Activated naive CD8-positive, alpha-beta T cell treated with anti-CD3 and anti-CD28 coated beads, Interleukin-2, amount 50 U/mL, for 16 hours (primary cell): ENCODE results near the gene KRCC1.
A peak's percentile ranks its signal among the peaks of the same experiment; 100 is the strongest.
"Not testable (repeated sequence)": the region's sequence is repeated elsewhere in the genome, so short reads cannot be mapped to it uniquely, and the experiment has no call there.

Experiments
- DNase-seq: peaks from one replicate; pipeline ENCODE4 v3.0.0-alpha.2; 2020; ENCODE audit warnings: low read depth, low spot score

The KRCC1 gene

DNA sequence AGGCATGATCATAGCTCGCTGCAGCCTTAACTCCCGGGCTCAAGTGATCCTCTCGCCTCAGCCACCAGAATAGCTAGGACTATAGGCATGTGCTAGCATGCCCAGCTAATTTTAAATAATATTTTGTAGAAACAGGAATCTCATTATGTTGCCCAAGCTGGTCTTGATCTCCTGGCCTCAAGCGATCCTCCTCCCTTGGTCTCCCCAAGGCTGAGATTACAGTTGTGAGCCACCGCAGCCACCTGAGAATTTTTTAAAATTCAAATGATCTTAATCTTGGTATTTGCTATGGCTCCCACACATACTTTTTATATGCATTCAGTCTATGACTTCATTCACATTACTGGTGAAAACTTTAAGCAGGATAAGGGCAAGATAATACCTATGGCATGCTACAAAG lies 13.1 kb downstream of the KRCC1 start:
- DNase-seq: no peak

DNA sequence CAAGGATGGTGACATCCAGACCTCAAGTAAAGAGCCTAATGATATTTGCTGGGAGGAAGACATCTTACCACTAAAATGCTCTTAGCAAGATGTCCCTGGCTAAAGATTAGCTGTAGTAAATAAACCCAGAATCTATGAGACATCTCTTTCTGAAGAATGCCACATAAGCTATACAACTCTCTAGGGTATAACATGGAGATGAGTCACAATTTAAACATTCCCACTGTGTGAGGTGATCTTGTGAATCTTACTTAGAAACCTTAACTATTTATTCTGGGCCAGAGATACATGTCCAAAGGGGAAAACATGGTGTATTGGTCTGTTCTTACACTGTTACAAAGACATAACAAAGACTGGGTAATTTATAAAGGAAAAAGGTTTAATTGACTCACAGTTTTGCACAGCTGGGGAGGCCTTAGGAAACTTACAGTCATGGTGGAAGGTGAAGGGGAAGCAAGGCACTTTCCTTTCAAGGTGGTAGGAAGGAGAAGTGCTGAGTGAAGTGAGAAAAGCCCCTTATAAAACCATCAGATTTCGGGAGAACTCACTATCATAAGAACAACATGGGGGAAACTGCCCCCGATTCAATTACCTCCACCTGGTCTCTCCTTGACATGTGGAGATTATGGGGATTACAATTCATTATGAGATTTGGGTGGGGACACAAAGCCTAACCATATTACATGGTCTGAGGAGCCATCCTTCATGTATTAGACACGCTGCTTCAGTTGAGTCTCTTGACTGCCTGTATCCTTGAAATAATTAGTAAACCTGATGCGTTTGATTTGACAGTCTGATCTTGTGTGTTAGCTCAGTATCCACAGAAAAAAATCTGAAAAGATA lies 17.1 kb downstream of the KRCC1 start:
- no peak for DNase-seq

DNA sequence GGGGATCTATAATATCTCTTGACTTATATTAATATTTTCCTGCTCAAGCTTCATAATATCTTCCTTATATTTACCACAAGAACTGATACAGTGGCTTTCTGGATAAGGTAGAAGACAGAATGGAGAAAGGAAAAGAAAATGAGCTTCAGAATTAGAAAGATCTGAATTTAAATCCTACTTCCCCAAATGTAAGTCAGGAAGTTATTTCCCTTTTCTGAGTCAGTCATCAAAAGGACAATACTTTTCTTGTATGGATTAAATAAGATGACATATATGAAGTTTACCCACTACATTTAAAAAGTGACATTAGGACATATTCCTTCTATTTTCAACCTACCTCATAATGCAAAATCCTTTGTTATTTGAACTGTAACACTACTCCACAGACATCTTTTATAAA lies 19.0 kb downstream of the KRCC1 start:
- no peak for DNase-seq

DNA sequence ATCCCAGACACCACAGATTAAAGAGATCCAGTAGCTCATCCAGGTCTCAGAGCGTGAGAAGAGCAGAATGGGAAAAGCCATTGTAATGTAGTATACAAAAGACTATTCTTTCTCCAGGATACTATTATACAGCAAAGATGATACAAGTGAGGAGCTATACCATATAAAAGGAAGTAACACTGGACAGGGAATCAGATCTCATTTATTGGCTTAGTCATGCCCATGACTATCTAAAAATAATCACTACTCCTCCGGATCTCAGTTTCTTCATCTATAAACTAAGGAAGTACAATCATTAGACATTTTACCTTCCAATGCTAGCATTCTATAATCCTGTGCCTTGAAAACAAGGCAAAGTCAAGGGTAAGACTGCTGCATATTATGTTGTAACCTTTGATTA lies 19.4 kb downstream of the KRCC1 start:
- no peak for DNase-seq

DNA sequence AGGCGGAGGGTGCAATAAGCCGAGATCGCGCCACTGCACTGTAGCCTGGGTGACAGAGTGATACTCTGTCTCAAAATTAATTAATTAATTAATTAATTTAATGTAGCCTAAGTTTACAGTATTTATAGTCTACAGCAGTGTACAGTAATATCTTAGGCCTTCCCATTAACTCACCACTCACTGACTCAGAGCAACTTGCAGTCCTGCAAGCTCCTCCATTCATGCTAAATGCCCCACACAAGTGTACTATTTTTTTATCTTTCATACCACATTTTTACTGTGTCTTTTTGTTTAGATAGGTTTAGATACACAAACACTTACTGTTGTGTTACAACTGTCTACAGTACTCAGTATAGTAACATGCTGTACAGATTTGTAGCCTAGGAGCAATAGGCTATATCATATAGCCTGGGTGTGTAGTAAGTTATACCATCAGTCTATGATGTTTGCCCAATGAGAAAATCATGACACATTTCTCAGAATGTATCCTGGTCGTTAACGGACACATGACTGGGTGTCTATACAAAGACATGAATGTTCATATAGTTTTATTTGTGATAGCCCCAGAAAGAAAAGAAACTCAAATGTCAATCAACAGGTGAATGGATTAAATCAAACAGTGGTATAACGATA lies 23.4 kb downstream of the KRCC1 start:
- DNase-seq: no peak

DNA sequence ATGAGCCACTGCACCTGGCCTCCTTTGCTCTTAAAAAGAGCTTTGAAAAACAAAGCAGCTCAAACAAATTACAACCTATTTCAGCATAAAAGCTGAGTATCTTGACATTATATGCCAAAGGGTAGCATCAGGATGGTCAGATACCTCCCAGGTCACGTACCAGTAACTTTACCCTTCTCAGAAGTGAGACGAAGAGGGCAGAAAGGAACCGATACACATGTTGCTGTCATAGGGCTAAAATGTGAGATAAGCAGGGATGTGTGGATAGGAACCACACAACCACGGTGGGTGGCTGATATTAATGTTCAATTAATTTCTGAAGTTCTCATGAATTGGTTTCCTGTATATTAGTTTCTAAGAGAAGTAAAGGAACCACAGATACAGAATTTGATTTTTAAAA lies 26.7 kb downstream of the KRCC1 start:
- no peak for DNase-seq

DNA sequence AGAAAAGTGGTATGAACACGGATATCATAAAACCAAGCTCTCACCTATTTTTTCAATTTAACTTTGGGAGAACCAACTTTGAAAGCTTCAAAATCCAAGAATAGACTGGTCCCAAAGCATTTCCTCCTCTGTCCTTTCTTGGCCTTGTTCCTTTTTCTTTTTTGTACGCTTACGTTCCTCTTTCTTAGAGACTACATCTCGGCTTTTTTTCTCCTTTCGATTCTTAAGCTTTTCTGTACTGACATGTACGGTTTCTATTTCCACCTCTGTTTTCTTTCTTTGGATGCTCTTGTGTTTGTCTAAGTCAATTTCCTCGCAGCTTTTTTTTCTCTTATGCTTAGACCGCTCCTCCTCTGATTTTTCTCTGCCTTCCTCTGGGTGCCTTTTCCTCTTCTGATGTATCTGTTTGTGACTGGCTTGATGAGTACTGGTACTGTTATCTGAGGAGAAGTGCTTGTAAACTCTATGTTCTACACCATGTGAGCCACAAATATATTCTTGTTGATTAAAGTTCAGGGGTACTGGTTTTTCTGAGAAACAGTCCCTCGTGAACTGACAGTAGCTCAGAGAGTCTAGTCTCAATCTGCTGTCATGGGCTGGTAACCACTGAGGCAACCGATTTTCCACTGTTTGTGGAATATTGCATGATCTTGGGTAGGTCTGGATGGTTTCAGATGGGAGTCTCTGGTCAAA lies 27.7 kb downstream of the KRCC1 start:
- no peak for DNase-seq

DNA sequence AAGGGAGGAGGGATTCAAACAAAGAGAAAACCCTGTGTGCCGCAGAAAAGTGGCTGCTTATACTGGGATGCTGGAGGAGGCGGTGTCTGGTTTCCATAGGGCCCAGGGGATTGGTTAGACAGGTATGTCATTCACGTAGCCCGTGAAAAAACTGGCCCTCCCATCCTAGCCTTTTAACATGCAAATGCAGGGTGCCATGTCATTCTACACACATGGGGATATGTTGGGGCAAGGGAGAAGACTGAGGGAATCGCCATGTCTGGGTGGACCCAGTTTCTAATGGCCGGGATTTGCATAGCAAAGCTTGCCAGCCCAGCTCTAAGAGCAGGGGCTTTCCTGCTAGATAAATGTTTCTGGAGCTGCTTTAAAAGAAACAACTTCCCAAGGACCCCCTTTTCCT lies 31.1 kb downstream of the KRCC1 start:
- no peak for DNase-seq

DNA sequence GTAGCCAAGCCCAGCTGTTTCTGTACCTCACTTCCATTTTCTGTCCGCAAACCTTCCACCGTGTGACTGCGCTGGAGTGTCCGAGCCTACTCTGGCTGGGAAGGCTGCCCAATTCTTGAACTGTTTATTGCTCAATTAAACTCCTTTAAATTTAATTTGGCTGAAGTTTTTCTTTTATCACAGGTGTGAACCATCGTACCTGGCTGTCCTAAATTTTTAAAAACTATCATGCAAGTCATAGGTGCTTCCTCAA lies 33.0 kb downstream of the KRCC1 start:
- no peak for DNase-seq

DNA sequence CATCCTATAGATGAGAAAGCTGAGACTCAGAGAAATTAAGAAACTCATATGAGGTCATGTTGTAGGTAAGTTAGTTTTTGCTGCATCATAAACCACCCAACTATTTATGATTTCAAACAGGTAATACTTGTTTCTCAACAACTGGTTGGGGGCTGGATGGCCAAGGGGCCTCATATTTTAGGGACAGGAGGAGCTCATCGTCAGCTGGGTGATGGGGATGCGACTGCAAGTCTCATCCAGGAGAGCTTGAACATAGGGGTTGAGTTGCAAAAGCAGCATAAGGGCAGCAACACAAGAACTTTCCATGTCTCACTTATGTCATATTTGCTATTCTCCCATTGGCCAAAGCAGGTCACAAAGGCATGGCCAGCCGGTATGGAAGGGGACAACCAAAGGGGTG lies 35.6 kb downstream of the KRCC1 start:
- DNase-seq: no peak

DNA sequence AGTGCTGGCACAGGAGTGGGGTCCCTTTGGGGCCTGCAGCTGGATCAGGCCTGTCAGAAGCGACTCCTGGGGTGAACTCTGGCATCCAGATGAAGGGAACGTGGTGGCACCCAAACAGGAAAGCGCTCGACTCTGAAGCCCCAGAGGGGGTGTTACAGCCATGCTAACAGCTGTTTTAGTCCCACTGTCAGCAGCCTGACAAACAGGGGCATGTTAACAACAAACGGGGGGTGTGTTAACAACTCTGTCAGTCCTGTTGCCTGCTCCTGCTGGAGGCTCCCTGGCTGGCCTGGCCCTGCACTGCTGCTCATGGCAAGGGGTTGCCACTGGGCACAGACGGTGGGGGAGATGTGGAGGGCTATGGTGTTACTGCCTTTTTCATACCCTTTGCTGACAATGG lies 36.7 kb downstream of the KRCC1 start:
- no peak for DNase-seq

DNA sequence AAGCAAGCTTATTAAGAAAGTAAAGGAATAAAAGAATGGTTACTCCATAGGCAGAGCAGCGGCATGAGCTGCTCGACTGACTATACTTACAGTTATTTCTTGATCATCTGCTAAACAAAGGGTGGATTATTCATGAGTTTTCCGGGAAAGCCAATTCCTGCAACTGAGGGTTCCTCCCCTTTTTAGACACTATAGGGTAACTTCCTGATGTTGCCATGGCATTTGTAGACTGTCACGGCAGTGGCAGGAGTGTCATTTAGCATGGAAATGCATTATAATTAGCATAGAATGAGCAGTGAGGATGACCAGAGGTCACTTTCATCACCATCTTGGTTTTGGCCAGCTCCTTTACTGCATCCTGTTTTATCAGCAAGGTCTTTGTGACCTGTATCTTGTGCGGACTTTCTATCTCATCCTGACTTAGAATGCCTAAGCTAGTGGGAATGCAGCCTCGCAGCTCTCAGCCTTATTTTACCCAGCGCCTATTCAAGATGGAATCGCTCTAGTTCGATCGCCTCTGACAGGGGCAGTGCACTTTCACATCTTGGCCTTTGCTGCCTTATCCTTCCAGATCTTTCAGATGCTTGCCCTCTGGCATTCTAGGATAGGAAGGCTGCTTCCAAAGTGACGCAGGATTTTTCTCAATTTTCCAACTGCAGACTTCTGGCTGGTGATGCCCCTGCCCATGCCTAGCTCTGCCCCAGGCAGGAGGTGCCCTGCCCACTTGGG lies 37.3 kb downstream of the KRCC1 start:
- not testable (repeated sequence) for DNase-seq

DNA sequence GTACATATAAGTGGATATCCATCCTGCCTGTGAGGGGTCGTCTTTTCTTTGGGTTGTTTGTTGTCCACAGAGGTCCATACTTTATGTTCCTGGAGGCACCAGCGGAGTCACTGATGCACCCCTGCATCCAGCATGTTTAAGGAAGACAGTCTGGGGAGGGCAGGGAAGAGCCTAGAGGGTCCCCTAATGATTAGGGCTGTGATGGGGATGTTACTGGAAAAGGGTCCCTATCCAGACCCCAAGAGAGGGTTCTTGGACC lies 37.9 kb downstream of the KRCC1 start:
- DNase-seq: not testable (repeated sequence)

DNA sequence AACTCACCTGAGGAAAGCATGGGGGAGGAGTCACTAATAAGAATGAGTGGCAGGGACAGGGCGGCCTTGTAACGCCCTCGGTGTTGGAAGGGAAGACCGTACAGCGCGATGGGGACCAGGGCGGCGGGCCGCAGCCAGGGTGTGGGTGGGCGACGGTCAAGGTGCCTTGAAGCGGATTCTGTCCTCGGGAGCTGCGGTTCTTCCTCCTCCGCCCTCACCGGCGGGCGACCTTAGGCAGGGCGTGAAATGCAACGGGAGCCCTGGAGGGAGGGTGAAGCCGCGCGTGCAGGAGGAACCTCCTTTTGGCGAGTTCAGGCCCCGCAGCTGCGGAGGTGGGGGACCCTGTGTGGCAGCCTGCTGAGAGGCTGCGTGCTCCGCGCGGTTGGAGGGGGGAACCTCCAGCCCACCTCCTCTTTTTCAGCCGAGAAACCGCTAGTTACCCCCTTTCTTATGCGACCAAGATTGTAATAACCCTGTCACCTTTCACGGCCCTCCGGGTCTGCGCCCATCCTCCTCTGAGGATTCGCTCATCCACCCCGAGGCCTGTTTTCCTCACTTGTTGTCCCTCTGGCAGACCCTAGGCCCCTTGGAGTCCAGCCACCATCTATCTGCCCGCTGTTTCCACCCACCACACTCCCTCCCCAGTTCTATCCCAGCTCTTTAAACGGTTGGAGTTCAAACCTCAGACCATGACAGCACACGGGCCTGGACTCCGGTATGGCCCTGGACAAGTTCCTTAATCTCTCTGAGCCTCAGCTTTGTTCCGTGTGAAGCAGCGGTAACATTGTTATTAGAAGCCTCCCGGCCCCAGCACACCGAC lies 38.4 kb downstream of the KRCC1 start:
- DNase-seq: no peak

DNA sequence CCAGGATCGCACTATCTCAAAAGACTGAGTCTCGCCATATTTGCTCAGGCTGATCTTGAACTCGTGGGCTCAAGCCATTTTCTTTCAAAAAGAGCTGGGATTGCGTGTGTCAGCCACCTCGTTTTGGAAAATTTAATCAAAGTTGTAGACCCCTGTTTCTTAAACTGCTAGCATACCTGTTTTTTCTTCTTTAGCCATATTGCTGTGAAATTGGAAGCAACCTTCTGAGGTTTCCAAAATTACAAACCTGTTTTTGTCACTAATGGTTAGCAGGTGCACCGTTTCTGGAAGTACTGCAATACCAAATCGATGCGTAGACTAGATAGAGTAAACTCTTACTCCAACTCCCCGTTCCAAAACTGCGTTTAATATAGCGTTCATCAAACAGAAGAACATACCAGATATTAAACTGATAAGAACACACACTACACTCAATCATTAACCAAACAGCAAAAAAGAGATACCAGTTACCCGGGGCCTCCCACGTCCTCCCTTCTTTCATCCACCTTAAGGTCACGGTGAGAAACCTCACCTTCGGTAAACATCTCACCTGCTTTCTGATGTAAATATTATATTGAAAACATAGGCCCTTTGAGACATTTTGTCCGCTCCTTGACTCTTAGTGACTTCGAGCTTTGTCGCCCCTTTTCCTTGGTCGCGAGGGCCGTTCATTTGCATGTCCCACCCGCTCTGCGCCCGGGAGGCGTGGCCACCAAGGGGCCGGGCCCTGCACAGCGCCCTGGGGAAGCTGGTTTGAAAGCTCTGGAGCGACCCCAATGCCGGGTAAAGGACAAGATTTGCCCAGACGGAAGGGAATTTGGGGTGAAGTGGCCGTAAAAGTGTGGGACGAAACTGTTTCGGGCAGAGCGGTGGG lies 39.3 kb downstream of the KRCC1 start, which contains the start of gene RNU2-63P:
TSS of gene RNU2-63P (minus strand) at position 462 of the 874 bp plus-strand sequence.
- peak; percentile 45 for DNase-seq

DNA sequence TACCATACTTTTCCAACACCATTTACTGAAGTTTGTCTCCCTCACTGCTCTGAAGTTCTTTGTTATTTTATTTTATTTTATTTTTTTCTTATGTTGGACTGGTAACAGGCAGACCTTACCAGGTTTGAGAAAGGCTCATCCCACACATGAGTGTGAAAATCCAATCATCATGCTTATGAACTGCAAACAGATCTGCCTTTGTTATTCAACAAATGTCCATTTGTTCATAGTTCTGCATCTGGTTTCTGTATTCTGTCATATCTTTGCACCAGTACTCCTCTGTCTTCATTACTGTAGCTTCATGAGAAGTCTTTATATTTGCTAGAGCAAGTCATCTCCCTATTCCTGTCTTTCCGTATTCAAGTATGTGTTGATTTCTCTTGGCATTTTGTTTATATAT lies 44.6 kb downstream of the KRCC1 start:
- no peak for DNase-seq

DNA sequence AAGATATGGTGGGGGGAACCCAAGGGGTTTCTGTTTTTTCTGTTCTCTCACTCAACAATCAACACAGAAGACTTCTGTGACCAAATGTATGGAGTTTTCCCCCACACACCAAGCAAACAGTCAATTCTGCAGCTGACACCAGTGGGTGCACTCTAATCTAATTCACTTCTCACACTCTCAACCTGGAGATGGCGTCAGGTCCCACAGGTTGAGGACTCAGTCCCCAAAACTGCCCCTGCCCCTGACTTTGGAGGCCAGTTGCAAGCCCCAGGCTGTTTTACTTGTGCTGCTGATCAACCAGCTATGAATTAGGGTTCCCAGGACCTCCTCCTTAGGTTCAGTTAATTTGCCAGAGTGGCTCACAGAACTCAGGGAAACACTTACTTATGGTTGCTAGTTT lies 45.4 kb downstream of the KRCC1 start:
- DNase-seq: no peak

DNA sequence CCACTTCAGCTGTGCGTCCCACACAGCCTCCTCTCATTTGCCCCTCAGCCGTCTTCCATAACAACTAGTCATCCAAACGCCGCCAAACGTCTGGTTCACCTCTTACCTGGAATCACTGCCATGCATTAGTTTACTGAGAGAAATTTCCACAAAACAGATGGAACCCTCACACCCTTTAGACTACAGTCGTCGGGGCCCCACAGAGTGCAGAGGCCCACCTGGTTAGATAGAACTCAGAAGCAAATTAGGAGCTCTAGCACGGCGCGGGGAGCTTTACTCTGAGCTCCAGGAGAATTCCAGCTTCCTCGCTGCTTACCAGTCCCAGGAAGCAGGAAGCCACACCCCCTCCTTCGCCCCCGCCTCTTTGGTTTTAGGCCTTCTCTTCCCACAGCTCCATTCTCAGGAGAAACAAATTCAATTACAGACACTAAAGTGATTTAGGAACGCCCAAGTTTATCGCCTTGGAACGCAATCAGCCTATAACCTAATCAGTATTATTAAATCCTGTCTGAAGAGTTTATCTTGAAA lies 48.6 kb downstream of the KRCC1 start:
- DNase-seq: no peak

DNA sequence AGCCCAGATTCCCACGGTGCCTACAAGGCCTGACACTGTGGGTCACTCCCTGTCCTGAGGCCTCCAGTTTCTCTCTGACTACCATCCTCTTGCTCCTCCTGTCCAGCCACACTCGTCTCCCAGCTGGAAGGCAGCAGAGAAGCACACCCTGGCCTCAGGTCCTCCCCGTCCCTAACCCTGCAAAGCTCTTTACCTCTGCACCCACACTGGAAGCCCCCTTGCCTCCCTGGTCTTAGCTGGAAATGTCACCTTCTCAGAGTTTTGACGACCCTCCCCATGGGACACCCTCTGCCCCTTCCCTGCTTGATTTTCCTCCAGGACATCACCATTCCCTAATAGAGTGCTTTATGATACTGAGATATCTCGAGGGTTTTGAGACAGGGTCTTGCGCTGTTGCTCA lies 49.8 kb downstream of the KRCC1 start:
- no peak for DNase-seq

DNA sequence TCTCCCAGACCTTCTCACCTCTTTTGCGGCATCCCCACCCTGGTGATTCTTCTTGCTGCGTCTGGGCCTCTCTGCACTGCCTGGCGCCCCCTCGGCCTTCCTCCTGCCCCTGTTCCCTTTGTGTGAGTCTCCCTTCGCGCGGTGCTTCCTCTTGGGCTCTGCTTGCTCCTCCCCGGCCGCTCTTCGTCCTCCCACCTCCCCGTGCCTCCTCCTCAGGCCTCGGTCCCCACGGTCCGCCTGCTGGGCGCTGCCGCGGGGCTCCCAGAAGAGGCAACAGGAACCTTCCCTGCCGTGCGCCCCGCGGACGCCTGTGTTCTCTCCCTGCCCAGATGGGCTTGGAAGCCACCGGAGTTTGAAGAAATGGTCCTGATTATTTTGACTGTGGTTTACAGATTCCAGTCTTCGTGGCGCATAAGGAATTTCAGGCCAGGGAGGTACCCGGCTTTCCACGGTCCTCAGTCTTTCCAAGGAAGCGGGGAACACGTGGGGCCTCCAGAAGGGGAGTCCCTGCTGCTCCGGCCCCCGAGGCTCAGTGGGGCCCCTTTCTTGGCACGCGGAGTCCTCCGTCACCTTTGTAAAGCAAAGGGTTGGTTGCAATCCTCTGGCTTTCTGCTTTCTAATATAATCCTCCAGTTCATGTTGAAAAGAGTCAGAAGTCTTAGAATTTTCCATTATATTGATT lies 52.4 kb downstream of the KRCC1 start:
- no peak for DNase-seq
